Endothelial cell of umbilical vein (primary cell): Measurements from ENCODE around the gene USH2A. TPM values are rescaled to one million over a fixed set of nuclear protein-coding genes. Genes with fewer than 3 reads are reported as not detected.

Experiments
- BruUV-seq: library from RNA; stranded (reverse); fragments of 400-500 nt; replicated peaks from 2 replicates; lab custom pipeline; 2021; lab: Mats Ljungman, UMichigan
- CTCF ChIA-PET: fragments of 300-600, 350-600 bp; sonication (Branson Sonifier 250); formaldehyde crosslinking; loops from one replicate; lab custom pipeline; 2021; ENCODE audit warnings: antibody characterized with exemption, inconsistent platforms; lab: Charles Lee
- POLR2A ChIA-PET: fragments of 300-600, 350-600 bp; sonication (Branson Sonifier 250); formaldehyde crosslinking; loops from one replicate; lab custom pipeline; 2021; ENCODE audit warnings: antibody characterized with exemption, inconsistent platforms; lab: Charles Lee
- DNase-seq: peaks from one replicate; pipeline ENCODE4 v3.0.0-alpha.2; 2011; ENCODE audit warnings: low read depth, low spot score
- FAIRE-seq: peaks from 2 replicates; lab custom pipeline; 2011; peaks lifted over from hg19 to GRCh38; lab: Jason Lieb, UNC
- H2AFZ ChIP-seq: 2 replicates; pipeline ENCODE4 v1.6.0; 2012; ENCODE audit warnings: low read depth, low read length, control low read depth, inconsistent platforms
- H3K27ac ChIP-seq: 2 replicates; pipeline ENCODE4 v1.5.1; 2011; ENCODE audit warnings: low read depth, mild to moderate bottlenecking, control low read depth, low read length, moderate library complexity; ENCODE audit not compliant: insufficient read depth
- H3K27me3 ChIP-seq, 2 experiments: 2 replicates each; pipeline versions ENCODE4 v1.6.0 to v1.6.1; 2011; ENCODE audit warnings: low read length in 2 of 2, mixed read lengths in 1 of 2; ENCODE audit not compliant: control insufficient read depth in 2 of 2, insufficient read depth in 2 of 2
- H3K36me3 ChIP-seq, 2 experiments: 2 replicates in 1 of 2; 3 replicates in 1 of 2; pipeline ENCODE4 v1.5.1; 2011; ENCODE audit warnings: low read length in 2 of 2, mild to moderate bottlenecking in 1 of 2, moderate library complexity in 1 of 2; ENCODE audit not compliant: control insufficient read depth in 2 of 2, insufficient read depth in 2 of 2; ENCODE audit errors: extremely low read depth in 1 of 2
- H3K4me1 ChIP-seq: 3 replicates; pipeline ENCODE4 v1.5.1; 2011; ENCODE audit warnings: mild to moderate bottlenecking, low read length; ENCODE audit not compliant: control insufficient read depth, insufficient read depth; ENCODE audit errors: extremely low read depth
- H3K4me2 ChIP-seq: 2 replicates; pipeline ENCODE4 v1.6.1; 2011; ENCODE audit warnings: low read length, control low read depth, mixed read lengths; ENCODE audit not compliant: insufficient read depth
- H3K4me3 ChIP-seq, 3 experiments: fragments of 200-600 bp in 1 of 3; sonication (generic), shearing (Covaris generic) in 1 of 3; replicated peaks in 1 of 3; 2 replicates each; pipeline ENCODE4 v1.5.1; 2011 to 2016; ENCODE audit warnings: control low read depth in 3 of 3, low read length in 3 of 3, mild to moderate bottlenecking in 2 of 3, inconsistent platforms in 1 of 3, low read depth in 1 of 3, moderate library complexity in 1 of 3; ENCODE audit not compliant: insufficient read depth in 1 of 3
- H3K79me2 ChIP-seq: 2 replicates; pipeline ENCODE4 v1.6.0; 2012; ENCODE audit warnings: low read length, inconsistent platforms; ENCODE audit not compliant: control insufficient read depth, insufficient read depth
- H3K9ac ChIP-seq: replicated peaks from 2 replicates; pipeline ENCODE3; 2011; ENCODE audit warnings: low read length, control low read depth; ENCODE audit not compliant: insufficient read depth; ENCODE audit errors: extremely low read depth
- H3K9me1 ChIP-seq: replicated peaks from 3 replicates; pipeline ENCODE4 v1.6.0; 2011; ENCODE audit warnings: mild to moderate bottlenecking, low read length; ENCODE audit not compliant: control insufficient read depth, insufficient read depth; ENCODE audit errors: extremely low read depth
- H3K9me3 ChIP-seq: replicated peaks from 2 replicates; pipeline ENCODE4 v1.5.1; 2012; ENCODE audit warnings: low read length, inconsistent platforms; ENCODE audit not compliant: control insufficient read depth, insufficient read depth
- H4K20me1 ChIP-seq: replicated peaks from 2 replicates; pipeline ENCODE3; 2011; ENCODE audit warnings: mild to moderate bottlenecking, low read length; ENCODE audit not compliant: control insufficient read depth, insufficient read depth; ENCODE audit errors: extremely low read depth
- EZH2 ChIP-seq: IDR thresholded peaks from 2 replicates; pipeline ENCODE4 v1.6.1; 2012; ENCODE audit warnings: borderline replicate concordance, low read depth, mild to moderate bottlenecking, moderate library complexity, low read length, inconsistent platforms; ENCODE audit not compliant: severe bottlenecking
- FOS ChIP-seq: IDR thresholded peaks from 2 replicates; pipeline ENCODE4 v1.6.1; 2011; ENCODE audit warnings: mild to moderate bottlenecking, low read length, moderate library complexity, borderline replicate concordance; ENCODE audit not compliant: insufficient read depth
- GATA2 ChIP-seq: IDR thresholded peaks from 2 replicates; pipeline ENCODE4 v1.7.0; 2011; ENCODE audit warnings: low read depth, mild to moderate bottlenecking, moderate library complexity, mixed read lengths, low read length; ENCODE audit not compliant: insufficient read length, insufficient read depth
- JUN ChIP-seq: IDR thresholded peaks from 2 replicates; pipeline ENCODE4 v1.6.1; 2011; ENCODE audit warnings: borderline replicate concordance, low read depth; ENCODE audit not compliant: insufficient read length, insufficient read depth
- MYC ChIP-seq: IDR thresholded peaks from one replicate; pipeline ENCODE4 v1.6.1; 2011; ENCODE audit warnings: mild to moderate bottlenecking, low read depth, low read length
- POLR2A ChIP-seq: IDR thresholded peaks from 2 replicates; pipeline ENCODE4 v1.6.1; 2012; ENCODE audit warnings: low read depth, mild to moderate bottlenecking, control low read depth, low read length
- POLR2AphosphoS5 ChIP-seq: IDR thresholded peaks from 2 replicates; pipeline ENCODE4 v1.6.1; 2012; ENCODE audit warnings: low read depth, mild to moderate bottlenecking, control low read depth, low read length, moderate library complexity; ENCODE audit not compliant: insufficient read depth
- dilution Hi-C: fragments of 300-500 bp; cut with MboI; formaldehyde crosslinking; loops from one replicate; pipeline ENCODE4 v1.15.0; 2019; ENCODE audit warnings: low sequenced_read_pairs; ENCODE audit not compliant: extremely low pct_ligation_motif_present
- intact Hi-C: fragments of 100-400 bp; cut with micrococcal nuclease; formaldehyde crosslinking; loops from one replicate; pipeline ENCODE4 v1.10.0; 2022
- polyA plus RNA-seq, 4 experiments: library from polyadenylated mRNA; depleted of rRNA in 3 of 4; stranded (reverse) in 3 of 4; unstranded in 1 of 4; fragments of >200 nt; gene quantifications; 2 replicates each; pipeline versions ENCODE4 v1.2.1 to v1.2.3, GENCODE V29; 2011 to 2012; ENCODE audit warnings: missing spikeins in 1 of 4
- total RNA-seq: library from RNA; stranded (reverse); gene quantifications from 2 replicates; pipeline ENCODE4 v1.2.3, GENCODE V29; 2021
- TF ChIP-seq, protein P1 (sequence below): IDR thresholded peaks from 2 replicates; pipeline ENCODE4 v1.6.1; 2011; ENCODE audit not compliant: insufficient read depth, insufficient read length
- TF ChIP-seq, protein P2 (sequence below), 2 donors: IDR thresholded peaks; 1 replicate in 1 of 2; 2 replicates in 1 of 2; pipeline ENCODE4 v1.5.1; 2011; ENCODE audit warnings: low read length in 2 of 2, mild to moderate bottlenecking in 2 of 2, moderate library complexity in 2 of 2, control low read depth in 1 of 2, inconsistent platforms in 1 of 2, low read depth in 1 of 2; ENCODE audit not compliant: insufficient read depth in 1 of 2; ENCODE audit errors: extremely low read depth in 1 of 2

The USH2A gene
- total and polyA plus RNA-seq, 2 donors (not counting 3 experiments of a cell fraction or from before 2014, with no cell fraction given), result not detected

DNA sequence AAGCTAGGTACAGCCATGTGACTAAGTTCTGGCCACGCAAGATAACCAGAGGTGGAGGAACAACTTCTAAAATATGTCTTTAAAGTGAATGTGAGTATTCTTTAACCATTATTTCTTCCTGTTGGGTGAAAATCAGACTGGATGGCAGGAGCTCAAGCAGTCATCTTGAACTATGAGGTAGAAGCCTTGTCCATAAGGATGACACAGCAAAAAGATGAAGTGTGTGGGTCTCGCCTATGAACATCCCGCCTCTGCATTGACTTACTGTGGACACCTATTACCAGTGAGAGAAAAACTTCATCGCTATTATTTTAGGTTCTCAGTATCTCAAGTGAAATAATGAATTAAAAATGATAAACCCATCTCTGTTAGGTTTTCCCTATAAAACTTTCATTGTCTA is 365.3 kb downstream of the USH2A start:
- ChIA-PET POLR2A (no interaction called here), CTCF (no interaction called here)
- H4K20me1 ChIP-seq, result no peaks in the 10 kb centered on the region
- dilution Hi-C loops, result no loop called here
- DNase-seq, result no peak
- FAIRE-seq, result no peak
- TF ChIP-seq, protein P1, sequence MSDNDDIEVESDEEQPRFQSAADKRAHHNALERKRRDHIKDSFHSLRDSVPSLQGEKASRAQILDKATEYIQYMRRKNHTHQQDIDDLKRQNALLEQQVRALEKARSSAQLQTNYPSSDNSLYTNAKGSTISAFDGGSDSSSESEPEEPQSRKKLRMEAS, result no peak
- TF ChIP-seq FOS (no peak), EZH2 (no peak), MYC (no peak), GATA2 (no peak), POLR2A (no peak), POLR2AphosphoS5 (no peak), JUN (no peak)
- TF ChIP-seq, protein P2, sequence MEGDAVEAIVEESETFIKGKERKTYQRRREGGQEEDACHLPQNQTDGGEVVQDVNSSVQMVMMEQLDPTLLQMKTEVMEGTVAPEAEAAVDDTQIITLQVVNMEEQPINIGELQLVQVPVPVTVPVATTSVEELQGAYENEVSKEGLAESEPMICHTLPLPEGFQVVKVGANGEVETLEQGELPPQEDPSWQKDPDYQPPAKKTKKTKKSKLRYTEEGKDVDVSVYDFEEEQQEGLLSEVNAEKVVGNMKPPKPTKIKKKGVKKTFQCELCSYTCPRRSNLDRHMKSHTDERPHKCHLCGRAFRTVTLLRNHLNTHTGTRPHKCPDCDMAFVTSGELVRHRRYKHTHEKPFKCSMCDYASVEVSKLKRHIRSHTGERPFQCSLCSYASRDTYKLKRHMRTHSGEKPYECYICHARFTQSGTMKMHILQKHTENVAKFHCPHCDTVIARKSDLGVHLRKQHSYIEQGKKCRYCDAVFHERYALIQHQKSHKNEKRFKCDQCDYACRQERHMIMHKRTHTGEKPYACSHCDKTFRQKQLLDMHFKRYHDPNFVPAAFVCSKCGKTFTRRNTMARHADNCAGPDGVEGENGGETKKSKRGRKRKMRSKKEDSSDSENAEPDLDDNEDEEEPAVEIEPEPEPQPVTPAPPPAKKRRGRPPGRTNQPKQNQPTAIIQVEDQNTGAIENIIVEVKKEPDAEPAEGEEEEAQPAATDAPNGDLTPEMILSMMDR (IDR thresholded peaks at IDR 0.05; ENCODE audit: extremely low read depth in 1 of 2, insufficient read depth in 1 of 2, low read depth in 1 of 2, low read length in 2 of 2), result no peak
- H2AFZ ChIP-seq, result no peak overlapping the region
- H3K4me2 ChIP-seq, result no peak overlapping the region
- intact Hi-C loops, result loop anchor here (5.0 kb wide), 1 partner anchor 186 kb away; no protein-coding TSS in a partner anchor
- H3K36me3 ChIP-seq, result no peaks in the 10 kb centered on the region
- H3K9me3 ChIP-seq, result no peaks in the 10 kb centered on the region
- no TSS peak for BruUV-seq
- H3K9me1 ChIP-seq, result no peaks in the 10 kb centered on the region
- no peak overlapping the region for H3K4me3 ChIP-seq
- H3K79me2 ChIP-seq, result no peaks in the 10 kb centered on the region
- no peak overlapping the region for H3K27ac ChIP-seq
- H3K9ac ChIP-seq, result no peak overlapping the region
- H3K27me3 ChIP-seq, result no peaks in the 10 kb centered on the region
- no peaks in the 10 kb centered on the region for H3K4me1 ChIP-seq
